IMR-90 (cell line): ENCODE measurements around the gene APOB. TPM values are rescaled to one million over a fixed set of nuclear protein-coding genes. Genes with fewer than 3 reads are reported as not detected.

Source experiments
- ATAC-seq: fragments of 200-7000 bp; cut with Tn5 transposase; 2 replicates; pipeline ENCODE4 v1.9.1; 2020; ENCODE audit warnings: low read depth, mild to moderate bottlenecking, moderate library complexity
- BruUV-seq: library from RNA; stranded (reverse); fragments of 400-500 nt; replicated peaks from 2 replicates; lab custom pipeline; 2021; lab: Mats Ljungman, UMichigan
- CTCF ChIA-PET: fragments of 300-600 bp; formaldehyde crosslinking; extraction: SDS; loops from one replicate; lab custom pipeline; 2021; ENCODE audit warnings: antibody characterized with exemption; lab: Yijun Ruan, JAX
- POLR2A ChIA-PET: fragments of 300-600 bp; sonication (Branson Sonifier 250); formaldehyde crosslinking; loops from one replicate; lab custom pipeline; 2022; ENCODE audit warnings: antibody characterized with exemption; ENCODE audit not compliant: unreplicated experiment; lab: Charles Lee
- DNase-seq: peaks from one replicate; pipeline ENCODE4 v3.0.0; 2013
- H2AFZ ChIP-seq: replicated peaks from 2 replicates; pipeline ENCODE3; 2013; ENCODE audit warnings: low read length, mild to moderate bottlenecking; ENCODE audit not compliant: poor library complexity
- H2AK5ac ChIP-seq: 2 replicates; pipeline ENCODE4 v1.6.1; 2013; ENCODE audit warnings: low read depth, low read length, inconsistent platforms
- H2AK9ac ChIP-seq: replicated peaks from 2 replicates; pipeline ENCODE3; 2013; ENCODE audit warnings: mild to moderate bottlenecking, low read depth, low read length, moderate library complexity; ENCODE audit not compliant: poor library complexity
- H2BK120ac ChIP-seq: 2 replicates; pipeline ENCODE4 v1.6.1; 2013; ENCODE audit warnings: low read depth, low read length, inconsistent platforms
- H2BK15ac ChIP-seq: 3 replicates; pipeline ENCODE4 v1.6.1; 2013; ENCODE audit warnings: low read depth, low read length, inconsistent platforms
- H2BK20ac ChIP-seq: 2 replicates; pipeline ENCODE4 v1.6.1; 2013; ENCODE audit warnings: low read depth, mild to moderate bottlenecking, inconsistent platforms, low read length, moderate library complexity
- H2BK5ac ChIP-seq: 2 replicates; pipeline ENCODE4 v1.6.1; 2013; ENCODE audit warnings: mild to moderate bottlenecking, low read depth, low read length, inconsistent platforms; ENCODE audit not compliant: poor library complexity, severe bottlenecking
- H3K14ac ChIP-seq: replicated peaks from 2 replicates; pipeline ENCODE4 v1.6.1; 2013; ENCODE audit warnings: low read depth, low read length, inconsistent platforms
- H3K18ac ChIP-seq: 2 replicates; pipeline ENCODE4 v1.6.1; 2013; ENCODE audit warnings: low read depth, low read length, control low read depth
- H3K23ac ChIP-seq: 2 replicates; pipeline ENCODE4 v1.6.1; 2013; ENCODE audit warnings: low read depth, low read length, inconsistent platforms
- H3K27ac ChIP-seq: 2 replicates; pipeline ENCODE4 v1.5.1; 2013; ENCODE audit warnings: mild to moderate bottlenecking, control low read depth, low read length; ENCODE audit not compliant: insufficient read depth
- H3K27me3 ChIP-seq: 2 replicates; pipeline ENCODE4 v1.6.1; 2013; ENCODE audit warnings: low read length; ENCODE audit not compliant: control insufficient read depth, insufficient read depth
- H3K36me3 ChIP-seq: 2 replicates; pipeline ENCODE4 v1.6.1; 2013; ENCODE audit warnings: low read length, mixed read lengths; ENCODE audit not compliant: control insufficient read depth, insufficient read depth
- H3K4ac ChIP-seq: 2 replicates; pipeline ENCODE4 v1.6.1; 2013; ENCODE audit warnings: low read depth, low read length, inconsistent platforms
- H3K4me1 ChIP-seq: 2 replicates; pipeline ENCODE4 v1.6.1; 2013; ENCODE audit warnings: low read length, mixed read lengths; ENCODE audit not compliant: control insufficient read depth, insufficient read depth
- H3K4me2 ChIP-seq: 2 replicates; pipeline ENCODE4 v1.6.1; 2013; ENCODE audit warnings: low read depth, mild to moderate bottlenecking, control low read depth, low read length, moderate library complexity
- H3K4me3 ChIP-seq: 2 replicates; pipeline ENCODE4 v1.5.1; 2013; ENCODE audit warnings: low read depth, mild to moderate bottlenecking, control low read depth, low read length, moderate library complexity; ENCODE audit not compliant: insufficient read depth
- H3K56ac ChIP-seq: 2 replicates; pipeline ENCODE4 v1.6.1; 2013; ENCODE audit warnings: low read length, inconsistent platforms; ENCODE audit not compliant: insufficient read depth; ENCODE audit errors: extremely low read depth
- H3K79me1 ChIP-seq, 2 experiments: 2 replicates each; pipeline ENCODE4 v1.6.1; 2013; ENCODE audit warnings: low read length in 2 of 2, inconsistent platforms in 1 of 2, low read depth in 1 of 2
- H3K9ac ChIP-seq: 2 replicates; pipeline ENCODE4 v1.6.1; 2013; ENCODE audit warnings: low read depth, low read length, control low read depth
- H3K9me1 ChIP-seq: 2 replicates; pipeline ENCODE4 v1.6.1; 2013; ENCODE audit warnings: low read length, inconsistent platforms; ENCODE audit not compliant: insufficient read depth
- H3K9me3 ChIP-seq: 2 replicates; pipeline ENCODE4 v1.6.1; 2013; ENCODE audit warnings: low read length; ENCODE audit not compliant: control insufficient read depth, insufficient read depth
- H4K20me1 ChIP-seq: 2 replicates; pipeline ENCODE4 v1.6.1; 2013; ENCODE audit warnings: low read length, inconsistent platforms; ENCODE audit not compliant: insufficient read depth
- H4K5ac ChIP-seq: 2 replicates; pipeline ENCODE4 v1.6.1; 2013; ENCODE audit warnings: mild to moderate bottlenecking, low read depth, low read length, control low read depth
- H4K8ac ChIP-seq, 2 experiments: 2 replicates each; pipeline ENCODE4 v1.6.1; 2013; ENCODE audit warnings: low read depth in 2 of 2, low read length in 2 of 2, control low read depth in 1 of 2, inconsistent platforms in 1 of 2
- H4K91ac ChIP-seq: 2 replicates; pipeline ENCODE4 v1.6.1; 2013; ENCODE audit warnings: low read depth, low read length, inconsistent platforms; ENCODE audit not compliant: insufficient read depth
- BHLHE40 ChIP-seq: fragments of 150-350 bp; IDR thresholded peaks from 2 replicates; pipeline ENCODE4 v1.6.1; 2016; ENCODE audit warnings: mild to moderate bottlenecking, low read depth, low read length
- CEBPB ChIP-seq: IDR thresholded peaks from 2 replicates; pipeline ENCODE4 v1.6.1; 2012; ENCODE audit warnings: low read depth, low read length, improper control_type of control experiment
- CHD1 ChIP-seq: IDR thresholded peaks from 2 replicates; pipeline ENCODE4 v1.6.1; 2012; ENCODE audit warnings: low read depth, low read length, improper control_type of control experiment
- MAFK ChIP-seq: IDR thresholded peaks from 2 replicates; pipeline ENCODE4 v1.6.1; 2012; ENCODE audit warnings: low read depth, low read length, improper control_type of control experiment
- NFE2L2 ChIP-seq: fragments of 150-350 bp; IDR thresholded peaks from 2 replicates; pipeline ENCODE4 v1.6.1; 2016; ENCODE audit warnings: low read depth, mild to moderate bottlenecking, low read length
- RAD21 ChIP-seq: IDR thresholded peaks from 2 replicates; pipeline ENCODE4 v1.6.1; 2012; ENCODE audit warnings: low read length, improper control_type of control experiment
- RCOR1 ChIP-seq: IDR thresholded peaks from 2 replicates; pipeline ENCODE4 v1.6.1; 2012; ENCODE audit warnings: mild to moderate bottlenecking, low read length, improper control_type of control experiment; ENCODE audit not compliant: insufficient replicate concordance
- RFX5 ChIP-seq: IDR thresholded peaks from 2 replicates; pipeline ENCODE4 v1.8.0; 2012; ENCODE audit warnings: low read depth, mild to moderate bottlenecking, low read length, moderate library complexity
- SMC3 ChIP-seq: fragments of 150-350 bp; IDR thresholded peaks from 2 replicates; pipeline ENCODE4 v1.6.1; 2016; ENCODE audit warnings: low read depth, mild to moderate bottlenecking, antibody characterized with exemption, low read length, moderate library complexity
- WGBS, 2 experiments: methylation state at CpG; one replicate each; pipeline versions ENCODE4 v1.1.5 to v1.1.7; 2013; ENCODE audit warnings: missing lambda C conversion rate in 2 of 2; ENCODE audit not compliant: insufficient read length in 1 of 2; ENCODE audit errors: extremely low coverage in 2 of 2; 5-methylcytosine and 5-hydroxymethylcytosine counted together
- dilution Hi-C: fragments of 300-500 bp; cut with HindIII; formaldehyde crosslinking; loops from one replicate; pipeline ENCODE4 v1.14.3; 2018; ENCODE audit warnings: low sequenced_read_pairs; ENCODE audit not compliant: unreplicated experiment
- in situ Hi-C: fragments of 300-500 bp; cut with MboI; formaldehyde crosslinking; loops from 3 replicates; pipeline ENCODE4 v1.14.3; 2019; ENCODE audit warnings: low sequenced_read_pairs, inconsistent platforms, mixed read lengths
- intact Hi-C: fragments of 100-400 bp; cut with micrococcal nuclease; formaldehyde crosslinking; loops from 2 replicates; pipeline ENCODE4 v1.10.0; 2022
- polyA plus RNA-seq, 3 experiments: library from polyadenylated mRNA; depleted of rRNA; stranded (reverse); fragments of >200 nt; gene quantifications; 2 replicates each; pipeline ENCODE4 v1.2.3, GENCODE V29; 2012; ENCODE audit warnings: low replicate concordance in 1 of 3
- total RNA-seq: library from RNA; depleted of rRNA; stranded (reverse); fragments of >200 nt; gene quantifications from 2 replicates; pipeline ENCODE4 v1.2.3, GENCODE V29; 2012
- TF ChIP-seq, protein P1 (sequence below): conservative IDR thresholded peaks from 2 replicates; pipeline ENCODE4 v1.5.1; 2012; ENCODE audit warnings: mild to moderate bottlenecking, low read depth, low read length, improper control_type of control experiment
- TF ChIP-seq, protein P2 (sequence below): fragments of 150-350 bp; IDR thresholded peaks from 2 replicates; pipeline ENCODE4 v1.6.1; 2016; ENCODE audit warnings: low read depth, mild to moderate bottlenecking, low read length, moderate library complexity, borderline replicate concordance

APOB gene
- total and polyA plus RNA-seq, 2 of the 4 experiments (the other 2 are of a cell fraction): under 0.01 TPM; not detected in 1

DNA sequence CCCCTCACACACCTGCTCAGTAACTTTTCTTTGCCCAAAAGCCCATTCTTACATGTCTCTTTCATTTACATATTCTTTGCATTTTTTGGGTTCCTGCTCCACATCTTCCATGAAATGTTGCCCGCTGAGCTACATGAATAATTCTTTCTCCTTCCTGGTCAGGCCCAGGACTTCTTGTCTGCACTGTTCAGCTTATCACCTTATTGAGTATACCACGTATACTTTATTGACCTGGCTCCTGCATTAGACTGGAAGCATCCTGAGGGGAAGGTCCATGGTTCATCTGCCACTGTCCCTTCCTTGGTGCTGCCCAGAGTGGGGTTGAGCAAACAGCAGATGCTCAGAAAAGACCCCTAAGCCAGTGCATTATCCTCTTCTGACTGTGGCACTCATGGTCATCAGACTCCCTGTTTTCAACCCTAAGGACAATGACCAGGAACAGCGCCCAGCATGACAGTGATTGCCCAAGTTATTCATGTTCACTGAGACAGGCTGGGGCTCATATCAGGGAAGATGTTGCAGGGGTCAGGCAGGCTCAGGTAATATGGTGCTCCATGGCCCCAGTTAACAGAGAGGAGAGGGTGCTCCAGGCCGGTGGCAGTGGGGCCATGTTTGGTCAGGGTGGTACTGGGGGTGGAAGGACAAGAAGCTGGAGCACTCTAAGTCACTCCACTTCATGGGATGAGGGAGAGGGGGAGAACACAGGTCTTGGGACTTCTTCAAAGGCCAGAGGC, 7.7 kb downstream of the APOB start:
- H2BK15ac ChIP-seq: no peak overlapping the region
- no TSS peak for BruUV-seq
- intact Hi-C loops: no loop called here

More for the DNA sequence above, 7.7 kb downstream of the APOB start:
- Histone ChIP-seq H4K5ac (no peak overlapping the region), H3K27me3 (0 out of 2 replicates have a peak, but pooled peaks cover 2% of the 10 kb centered on the region), H2AK5ac (no peak overlapping the region), H4K20me1 (no peaks in the 10 kb centered on the region), H4K8ac (no peak overlapping the region), H3K14ac (no peak overlapping the region), H2AK9ac (no peak overlapping the region), H3K4ac (no peak overlapping the region), H3K4me2 (no peak overlapping the region), H2BK5ac (no peak overlapping the region), H3K23ac (no peak overlapping the region), H2AFZ (no peak overlapping the region), H3K4me1 (no peaks in the 10 kb centered on the region), H3K79me1 (no peaks in the 10 kb centered on the region), H2BK120ac (no peak overlapping the region), H2BK20ac (no peak overlapping the region), H3K9ac (no peak overlapping the region), H3K36me3 (no peaks in the 10 kb centered on the region), H3K9me1 (no peaks in the 10 kb centered on the region; the same call in 1 of the 2 replicates), H3K27ac (no peak overlapping the region), H4K91ac (no peak overlapping the region), H3K18ac (no peak overlapping the region), H3K4me3 (no peak overlapping the region), H3K56ac (no peak overlapping the region), H3K9me3 (no peaks in the 10 kb centered on the region)
- 49% methylated on average over 2 of the region's 4 CpGs; no CpG with 5 or more reads in 1 of the 2 experiments for WGBS, 2 experiments
- TF ChIP-seq, protein P1, sequence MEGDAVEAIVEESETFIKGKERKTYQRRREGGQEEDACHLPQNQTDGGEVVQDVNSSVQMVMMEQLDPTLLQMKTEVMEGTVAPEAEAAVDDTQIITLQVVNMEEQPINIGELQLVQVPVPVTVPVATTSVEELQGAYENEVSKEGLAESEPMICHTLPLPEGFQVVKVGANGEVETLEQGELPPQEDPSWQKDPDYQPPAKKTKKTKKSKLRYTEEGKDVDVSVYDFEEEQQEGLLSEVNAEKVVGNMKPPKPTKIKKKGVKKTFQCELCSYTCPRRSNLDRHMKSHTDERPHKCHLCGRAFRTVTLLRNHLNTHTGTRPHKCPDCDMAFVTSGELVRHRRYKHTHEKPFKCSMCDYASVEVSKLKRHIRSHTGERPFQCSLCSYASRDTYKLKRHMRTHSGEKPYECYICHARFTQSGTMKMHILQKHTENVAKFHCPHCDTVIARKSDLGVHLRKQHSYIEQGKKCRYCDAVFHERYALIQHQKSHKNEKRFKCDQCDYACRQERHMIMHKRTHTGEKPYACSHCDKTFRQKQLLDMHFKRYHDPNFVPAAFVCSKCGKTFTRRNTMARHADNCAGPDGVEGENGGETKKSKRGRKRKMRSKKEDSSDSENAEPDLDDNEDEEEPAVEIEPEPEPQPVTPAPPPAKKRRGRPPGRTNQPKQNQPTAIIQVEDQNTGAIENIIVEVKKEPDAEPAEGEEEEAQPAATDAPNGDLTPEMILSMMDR: no peak
- TF ChIP-seq RCOR1 (no peak), CEBPB (no peak), RFX5 (no peak), MAFK (no peak), NFE2L2 (no peak), BHLHE40 (no peak), RAD21 (no peak), SMC3 (no peak), CHD1 (no peak)
- TF ChIP-seq, protein P2, sequence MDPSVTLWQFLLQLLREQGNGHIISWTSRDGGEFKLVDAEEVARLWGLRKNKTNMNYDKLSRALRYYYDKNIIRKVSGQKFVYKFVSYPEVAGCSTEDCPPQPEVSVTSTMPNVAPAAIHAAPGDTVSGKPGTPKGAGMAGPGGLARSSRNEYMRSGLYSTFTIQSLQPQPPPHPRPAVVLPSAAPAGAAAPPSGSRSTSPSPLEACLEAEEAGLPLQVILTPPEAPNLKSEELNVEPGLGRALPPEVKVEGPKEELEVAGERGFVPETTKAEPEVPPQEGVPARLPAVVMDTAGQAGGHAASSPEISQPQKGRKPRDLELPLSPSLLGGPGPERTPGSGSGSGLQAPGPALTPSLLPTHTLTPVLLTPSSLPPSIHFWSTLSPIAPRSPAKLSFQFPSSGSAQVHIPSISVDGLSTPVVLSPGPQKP: no peak
- dilution Hi-C loops (no loop called here), in situ Hi-C loops (no loop called here)
- CTCF ChIA-PET: no interaction called here
- ATAC-seq (no peak), DNase-seq (no peak)
- POLR2A ChIA-PET: no interaction called here
